Caco-2 (cell line): Measurements from ENCODE around the gene HSD17B11. TPM values are rescaled to one million over a fixed set of nuclear protein-coding genes. Genes with fewer than 3 reads are reported as not detected.
A peak's percentile ranks its signal among the peaks of the same experiment; 100 is the strongest.

Source experiments
- BruUV-seq: library from RNA; stranded (reverse); fragments of 400-500 nt; replicated peaks from 2 replicates; lab custom pipeline; 2021; lab: Mats Ljungman, UMichigan
- CTCF ChIA-PET: fragments of 300-600 bp; sonication (Branson Sonifier 250); formaldehyde crosslinking; loops from one replicate; lab custom pipeline; 2022; ENCODE audit warnings: antibody characterized with exemption; lab: Charles Lee
- POLR2A ChIA-PET: fragments of 300-600 bp; sonication (Branson Sonifier 250); formaldehyde crosslinking; loops from one replicate; lab custom pipeline; 2022; ENCODE audit warnings: antibody characterized with exemption; lab: Charles Lee
- DNase-seq, 2 experiments: peaks; one replicate each; pipeline versions ENCODE4 v3.0.0 to v3.0.0-alpha.2; 2020 to 2022
- H3K27me3 ChIP-seq: replicated peaks from 2 replicates; pipeline ENCODE4 v1.6.0; 2011; ENCODE audit warnings: low read length; ENCODE audit not compliant: control insufficient read depth, insufficient read depth
- H3K36me3 ChIP-seq: 2 replicates; pipeline ENCODE4 v1.5.1; 2011; ENCODE audit warnings: low read length; ENCODE audit not compliant: control insufficient read depth, insufficient read depth
- H3K4me1 ChIP-seq: fragments of 250-450 bp; sonication (Bioruptor Pico); 2 replicates; pipeline ENCODE4 v1.5.1; 2020; ENCODE audit warnings: mild to moderate bottlenecking
- H3K4me3 ChIP-seq: 2 replicates; pipeline ENCODE4 v1.5.1; 2011; ENCODE audit warnings: low read depth, mild to moderate bottlenecking, control low read depth, low read length
- H3K9me3 ChIP-seq: fragments of 250-450 bp; sonication (Bioruptor Pico); 2 replicates; pipeline ENCODE4 v1.5.1; 2020; ENCODE audit warnings: mild to moderate bottlenecking, moderate library complexity
- H3K27ac Mint-ChIP-seq: one replicate; pipeline ENCODE4 v1.8.0; 2022; ENCODE audit warnings: mixed read lengths; ENCODE audit not compliant: unreplicated experiment
- H3K27me3 Mint-ChIP-seq: one replicate; pipeline ENCODE4 v1.8.0; 2022; ENCODE audit warnings: mixed read lengths; ENCODE audit not compliant: insufficient read depth, unreplicated experiment
- H3K36me3 Mint-ChIP-seq: one replicate; pipeline ENCODE4 v1.8.0; 2022; ENCODE audit warnings: mild to moderate bottlenecking, mixed read lengths; ENCODE audit not compliant: insufficient read depth, unreplicated experiment
- H3K4me1 Mint-ChIP-seq: one replicate; pipeline ENCODE4 v1.8.0; 2022; ENCODE audit warnings: low read depth, mixed read lengths; ENCODE audit not compliant: unreplicated experiment
- H3K4me3 Mint-ChIP-seq: one replicate; pipeline ENCODE4 v1.8.0; 2022; ENCODE audit warnings: mild to moderate bottlenecking, moderate library complexity, mixed read lengths; ENCODE audit not compliant: unreplicated experiment
- H3K9me3 Mint-ChIP-seq: one replicate; pipeline ENCODE4 v1.8.0; 2022; ENCODE audit warnings: mixed read lengths; ENCODE audit not compliant: unreplicated experiment
- intact Hi-C: fragments of 100-400 bp; cut with micrococcal nuclease; formaldehyde crosslinking; loops from one replicate; pipeline ENCODE4 v1.10.0; 2022; ENCODE audit not compliant: unreplicated experiment
- total RNA-seq: library from RNA; stranded (reverse); gene quantifications from 2 replicates; pipeline ENCODE4 v1.2.3, GENCODE V29; 2022
- TF ChIP-seq, protein P1 (sequence below), 2 experiments: fragments of 200-600 bp in 1 of 2; IDR thresholded peaks; 1 replicate in 1 of 2; 2 replicates in 1 of 2; pipeline versions ENCODE4 v1.5.1 to v1.8.0; 2011 to 2022; ENCODE audit warnings: antibody characterized with exemption in 1 of 2, control low read depth in 1 of 2, inconsistent platforms in 1 of 2, low read depth in 1 of 2, low read length in 1 of 2, mild to moderate bottlenecking in 1 of 2, moderate library complexity in 1 of 2; ENCODE audit not compliant: insufficient read depth in 1 of 2, severe bottlenecking in 1 of 2, unreplicated experiment in 1 of 2

HSD17B11 gene
- total RNA-seq, 1 experiment from 2014 or later: 42.8 TPM

GRCh38 chr4:87305562-87305961 is 85.4 kb downstream of the HSD17B11 start:
- H3K27me3 Mint-ChIP-seq: no peaks in the 10 kb centered on the region
- H3K4me1 Mint-ChIP-seq: peaks cover 7% of the 10 kb centered on the region
- Histone ChIP-seq H3K9me3 (no peaks in the 10 kb centered on the region), H3K4me3 (no peak overlapping the region), H3K4me1 (peaks cover 8% of the 10 kb centered on the region), H3K36me3 (no peaks in the 10 kb centered on the region), H3K27me3 (no peaks in the 10 kb centered on the region)
- POLR2A ChIA-PET: no interaction called here
- H3K9me3 Mint-ChIP-seq: no peaks in the 10 kb centered on the region
- intact Hi-C loops: no loop called here
- CTCF ChIA-PET: no interaction called here
- H3K27ac Mint-ChIP-seq: no peak overlapping the region
- no peak overlapping the region for H3K4me3 Mint-ChIP-seq
- no peaks in the 10 kb centered on the region for H3K36me3 Mint-ChIP-seq
- TF ChIP-seq, protein P1, sequence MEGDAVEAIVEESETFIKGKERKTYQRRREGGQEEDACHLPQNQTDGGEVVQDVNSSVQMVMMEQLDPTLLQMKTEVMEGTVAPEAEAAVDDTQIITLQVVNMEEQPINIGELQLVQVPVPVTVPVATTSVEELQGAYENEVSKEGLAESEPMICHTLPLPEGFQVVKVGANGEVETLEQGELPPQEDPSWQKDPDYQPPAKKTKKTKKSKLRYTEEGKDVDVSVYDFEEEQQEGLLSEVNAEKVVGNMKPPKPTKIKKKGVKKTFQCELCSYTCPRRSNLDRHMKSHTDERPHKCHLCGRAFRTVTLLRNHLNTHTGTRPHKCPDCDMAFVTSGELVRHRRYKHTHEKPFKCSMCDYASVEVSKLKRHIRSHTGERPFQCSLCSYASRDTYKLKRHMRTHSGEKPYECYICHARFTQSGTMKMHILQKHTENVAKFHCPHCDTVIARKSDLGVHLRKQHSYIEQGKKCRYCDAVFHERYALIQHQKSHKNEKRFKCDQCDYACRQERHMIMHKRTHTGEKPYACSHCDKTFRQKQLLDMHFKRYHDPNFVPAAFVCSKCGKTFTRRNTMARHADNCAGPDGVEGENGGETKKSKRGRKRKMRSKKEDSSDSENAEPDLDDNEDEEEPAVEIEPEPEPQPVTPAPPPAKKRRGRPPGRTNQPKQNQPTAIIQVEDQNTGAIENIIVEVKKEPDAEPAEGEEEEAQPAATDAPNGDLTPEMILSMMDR (IDR thresholded peaks at IDR 0.05; ENCODE audit: insufficient read depth in 1 of 2, low read depth in 1 of 2, low read length in 1 of 2, severe bottlenecking in 1 of 2, unreplicated experiment in 1 of 2): no peak
- no TSS peak for BruUV-seq
- no peak for DNase-seq

DNA sequence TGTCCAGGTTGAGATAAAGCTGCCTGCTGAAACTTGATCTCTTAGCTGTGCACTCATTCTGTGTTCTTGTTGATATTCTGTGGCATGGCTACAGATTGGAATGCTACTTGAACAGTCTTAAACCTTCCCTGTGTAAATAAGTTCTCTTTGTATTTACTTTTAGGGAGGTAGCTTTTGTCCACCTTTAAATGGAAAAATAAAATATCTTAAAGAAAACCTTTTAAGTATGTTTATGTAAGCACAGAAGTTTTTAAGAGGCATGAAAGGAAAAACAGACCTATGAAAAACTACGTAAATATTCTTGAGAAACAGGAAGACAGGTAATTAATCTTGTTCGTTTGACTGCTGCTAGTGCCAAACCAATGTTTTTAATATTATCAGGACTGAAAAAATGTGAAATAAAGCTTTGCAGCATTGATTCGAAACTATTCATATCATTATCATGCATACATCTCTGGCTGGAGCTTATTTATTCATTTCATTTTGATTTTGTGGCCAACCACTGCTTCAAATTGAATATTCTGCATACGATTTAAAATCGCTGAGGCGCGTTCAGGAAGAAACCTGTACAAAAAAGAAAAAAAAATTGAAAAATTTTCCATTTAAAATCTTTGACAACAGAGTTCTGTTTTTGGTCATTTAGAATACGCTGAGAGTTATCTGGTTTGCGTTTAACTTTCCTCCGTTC is 86.1 kb downstream of the HSD17B11 start:
- CTCF ChIA-PET: no interaction called here
- H3K27ac Mint-ChIP-seq: no peak overlapping the region
- H3K27me3 Mint-ChIP-seq: no peaks in the 10 kb centered on the region

GRCh38 chr4:87299898-87300297 is 91.1 kb downstream of the HSD17B11 start:
- Histone ChIP-seq H3K27me3 (no peaks in the 10 kb centered on the region), H3K4me1 (peaks cover 7% of the 10 kb centered on the region; the same call in 1 of the 2 replicates), H3K36me3 (no peaks in the 10 kb centered on the region), H3K4me3 (no peak overlapping the region), H3K9me3 (no peaks in the 10 kb centered on the region)
- CTCF ChIA-PET: no interaction called here
- Mint-ChIP-seq H3K4me1 (no peaks in the 10 kb centered on the region), H3K36me3 (no peaks in the 10 kb centered on the region), H3K4me3 (no peak overlapping the region), H3K9me3 (peaks cover 9% of the 10 kb centered on the region), H3K27me3 (no peaks in the 10 kb centered on the region), H3K27ac (no peak overlapping the region)
- POLR2A ChIA-PET: no interaction called here
- no TSS peak for BruUV-seq
- TF ChIP-seq, protein P1 (IDR thresholded peaks at IDR 0.05; ENCODE audit: insufficient read depth in 1 of 2, low read depth in 1 of 2, low read length in 1 of 2, severe bottlenecking in 1 of 2, unreplicated experiment in 1 of 2): no peak
- intact Hi-C loops: no loop called here
- DNase-seq: no peak

More for the DNA sequence above, 86.1 kb downstream of the HSD17B11 start:
- no peaks in the 10 kb centered on the region for H3K27me3 ChIP-seq
- H3K36me3 Mint-ChIP-seq: no peaks in the 10 kb centered on the region
- H3K4me3 ChIP-seq: no peak overlapping the region
- TF ChIP-seq, protein P1 (IDR thresholded peaks at IDR 0.05; ENCODE audit: insufficient read depth in 1 of 2, low read depth in 1 of 2, low read length in 1 of 2, severe bottlenecking in 1 of 2, unreplicated experiment in 1 of 2): no peak
- BruUV-seq: no TSS peak
- DNase-seq: peak in 1 of 2 experiments; percentile 8
- H3K9me3 ChIP-seq: no peaks in the 10 kb centered on the region
- no peak overlapping the region for H3K4me3 Mint-ChIP-seq
- POLR2A ChIA-PET: no interaction called here
- H3K4me1 Mint-ChIP-seq: peaks cover 7% of the 10 kb centered on the region
- peaks cover 8% of the 10 kb centered on the region for H3K4me1 ChIP-seq
- H3K9me3 Mint-ChIP-seq: no peaks in the 10 kb centered on the region
- intact Hi-C loops: no loop called here
- no peaks in the 10 kb centered on the region for H3K36me3 ChIP-seq
